ENCODE measurements around the gene SUGP2. TPM values are rescaled to one million over a fixed set of nuclear protein-coding genes. Genes with fewer than 3 reads are reported as not detected.
"Not testable (repeated sequence)": the region's sequence is repeated elsewhere in the genome, so short reads cannot be mapped to it uniquely, and the experiment has no call there.

SUGP2 gene
- polyA plus RNA-seq, 2 donors = 22.8 to 46.7 TPM

DNA sequence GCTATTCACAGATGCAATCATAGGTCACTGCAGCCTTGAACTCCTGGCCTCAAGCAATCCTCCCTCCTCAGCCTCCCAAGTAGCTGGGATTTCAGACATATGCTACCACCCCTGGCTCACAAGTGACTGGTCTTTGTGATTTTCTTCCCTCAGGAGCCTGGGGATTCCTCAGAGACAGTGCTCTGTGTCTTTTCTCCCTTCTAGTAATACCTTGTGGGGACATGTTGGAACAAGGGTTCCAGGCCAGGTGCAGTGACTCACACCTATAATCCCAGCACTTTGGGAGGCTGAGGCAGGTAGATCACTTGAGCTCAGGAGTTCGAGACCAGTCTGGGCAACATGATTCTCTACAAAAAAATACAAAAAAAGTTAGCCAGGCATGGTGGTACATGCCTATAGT is 9.9 kb downstream of the SUGP2 start:
- H3K9me3 ChIP-seq (ENCODE audit: control insufficient read depth in 2 of 2, insufficient read depth in 1 of 2, low read depth in 1 of 2, low read length in 1 of 2); H3K27ac ChIP-seq (ENCODE audit: low read depth in 2 of 2, low read length in 1 of 2); H3K27me3 ChIP-seq (ENCODE audit: control insufficient read depth in 1 of 2, insufficient read depth in 2 of 2, low read length in 2 of 2); H3K4me3 ChIP-seq (ENCODE audit: low read depth in 1 of 2, low read length in 2 of 2); H3K4me1 ChIP-seq (ENCODE audit: control insufficient read depth in 2 of 2, insufficient read depth in 2 of 2, low read length in 1 of 2): not testable (repeated sequence)
- 56 to 76% methylated on average over 1 of the region's 1 CpG for WGBS, 2 donors
- peaks cover 9 to 24% of the 10 kb centered on the region in 2 donors for H3K36me3 ChIP-seq (ENCODE audit: control insufficient read depth in 2 of 2, insufficient read depth in 2 of 2, low read length in 1 of 2)

DNA sequence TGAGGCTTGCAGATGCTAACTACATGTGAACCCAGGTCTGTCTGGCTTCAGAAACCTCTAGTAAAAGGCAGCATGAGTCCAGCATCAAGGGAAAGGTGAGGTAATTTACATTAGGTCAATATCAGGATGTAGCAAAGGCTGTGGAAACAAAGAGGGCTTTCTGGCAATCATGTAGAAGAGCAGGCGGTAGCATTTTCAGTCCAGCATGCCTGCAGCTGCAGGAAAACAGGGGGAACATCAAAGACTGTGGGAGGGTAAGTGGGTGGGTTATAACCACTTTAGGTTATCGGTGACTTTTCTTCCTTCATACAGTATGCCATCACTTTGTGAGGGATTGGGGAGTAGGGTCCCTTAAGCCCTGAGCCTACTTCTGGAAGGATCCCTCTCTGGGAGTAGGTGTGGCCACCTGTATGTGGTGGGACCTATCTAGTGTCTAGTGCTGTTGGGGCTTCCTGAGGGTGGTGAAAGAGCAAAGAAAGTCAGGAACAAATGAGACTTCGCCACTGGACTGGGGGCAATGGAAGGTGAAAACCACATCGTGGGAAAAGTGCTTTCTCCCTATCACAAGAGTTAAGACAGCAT is 10.8 kb downstream of the SUGP2 start:
- Histone ChIP-seq H3K9me3 (ENCODE audit: control insufficient read depth in 2 of 2, insufficient read depth in 1 of 2, low read depth in 1 of 2, low read length in 1 of 2) (no peaks in the 10 kb centered on the region), H3K4me3 (ENCODE audit: low read depth in 1 of 2, low read length in 2 of 2) (no peak overlapping the region), H3K4me1 (ENCODE audit: control insufficient read depth in 2 of 2, insufficient read depth in 2 of 2, low read length in 1 of 2) (no peaks in the 10 kb centered on the region), H3K27me3 (ENCODE audit: control insufficient read depth in 1 of 2, insufficient read depth in 2 of 2, low read length in 2 of 2) (no peaks in the 10 kb centered on the region), H3K27ac (ENCODE audit: low read depth in 2 of 2, low read length in 1 of 2) (no peak overlapping the region), H3K36me3 (ENCODE audit: control insufficient read depth in 2 of 2, insufficient read depth in 2 of 2, low read length in 1 of 2) (peaks cover 9 to 21% of the 10 kb centered on the region in 2 donors)
- WGBS, 2 donors = 77 to 86% methylated on average over 4 of the region's 4 CpGs

DNA sequence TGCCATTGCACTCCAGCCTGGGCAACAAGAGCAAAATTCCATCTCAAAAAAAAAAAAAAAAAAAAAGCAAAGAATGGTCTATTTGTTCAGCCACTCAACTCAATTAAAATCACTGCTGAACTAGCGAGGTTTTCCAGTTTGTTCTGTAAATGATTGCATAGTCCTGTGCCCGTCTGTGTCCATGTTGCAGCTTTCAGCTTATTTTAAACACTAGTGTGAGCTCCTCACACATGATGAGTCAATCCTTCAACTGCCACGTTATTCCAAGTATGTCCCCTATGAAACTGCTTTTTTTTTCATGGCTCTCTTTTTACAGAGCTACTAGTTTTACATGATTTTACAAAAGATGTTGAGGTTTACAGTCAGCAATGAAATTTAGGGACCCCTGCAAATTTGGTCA is 12.2 kb downstream of the SUGP2 start:
- Histone ChIP-seq H3K4me3 (ENCODE audit: low read depth in 1 of 2, low read length in 2 of 2) (no peak overlapping the region), H3K36me3 (ENCODE audit: control insufficient read depth in 2 of 2, insufficient read depth in 2 of 2, low read length in 1 of 2) (peaks cover 9 to 28% of the 10 kb centered on the region in 2 donors), H3K27me3 (ENCODE audit: control insufficient read depth in 1 of 2, insufficient read depth in 2 of 2, low read length in 2 of 2) (no peaks in the 10 kb centered on the region), H3K9me3 (ENCODE audit: control insufficient read depth in 2 of 2, insufficient read depth in 1 of 2, low read depth in 1 of 2, low read length in 1 of 2) (no peaks in the 10 kb centered on the region), H3K4me1 (ENCODE audit: control insufficient read depth in 2 of 2, insufficient read depth in 2 of 2, low read length in 1 of 2) (no peaks in the 10 kb centered on the region), H3K27ac (ENCODE audit: low read depth in 2 of 2, low read length in 1 of 2) (no peak overlapping the region)
- WGBS, 2 donors = 45 to 51% methylated on average over 3 of the region's 3 CpGs

DNA sequence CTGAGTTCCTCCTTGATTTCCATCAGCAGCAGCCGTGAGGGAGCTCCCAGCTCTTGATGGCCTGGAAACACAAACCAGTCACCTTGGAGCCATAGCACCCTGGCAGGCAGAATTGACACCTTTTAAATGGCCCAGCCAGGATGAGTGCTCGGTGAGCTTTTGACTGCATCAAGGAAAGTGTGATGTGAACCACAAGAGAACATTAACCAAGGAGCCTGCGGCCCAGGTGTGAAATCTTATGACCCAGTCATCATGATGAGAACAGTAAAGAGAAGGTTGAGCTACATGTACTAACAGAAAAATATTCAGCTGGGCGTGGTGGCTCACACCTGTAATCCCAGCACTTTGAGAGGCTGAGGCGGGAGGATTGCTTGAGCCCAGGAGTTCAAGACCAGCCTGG is 22.8 kb downstream of the SUGP2 start:
- no peak overlapping the region for H3K27ac ChIP-seq (ENCODE audit: low read depth in 2 of 2, low read length in 1 of 2)
- H3K27me3 ChIP-seq (ENCODE audit: control insufficient read depth in 1 of 2, insufficient read depth in 2 of 2, low read length in 2 of 2) = no peaks in the 10 kb centered on the region
- no peaks in the 10 kb centered on the region for H3K9me3 ChIP-seq (ENCODE audit: control insufficient read depth in 2 of 2, insufficient read depth in 1 of 2, low read depth in 1 of 2, low read length in 1 of 2)
- WGBS, 2 donors = 92 to 94% methylated on average over 5 of the region's 5 CpGs
- H3K36me3 ChIP-seq (ENCODE audit: control insufficient read depth in 2 of 2, insufficient read depth in 2 of 2, low read length in 1 of 2) = peaks cover 11 to 47% of the 10 kb centered on the region in 2 donors
- no peaks in the 10 kb centered on the region for H3K4me1 ChIP-seq (ENCODE audit: control insufficient read depth in 2 of 2, insufficient read depth in 2 of 2, low read length in 1 of 2)
- no peak overlapping the region for H3K4me3 ChIP-seq (ENCODE audit: low read depth in 1 of 2, low read length in 2 of 2)

DNA sequence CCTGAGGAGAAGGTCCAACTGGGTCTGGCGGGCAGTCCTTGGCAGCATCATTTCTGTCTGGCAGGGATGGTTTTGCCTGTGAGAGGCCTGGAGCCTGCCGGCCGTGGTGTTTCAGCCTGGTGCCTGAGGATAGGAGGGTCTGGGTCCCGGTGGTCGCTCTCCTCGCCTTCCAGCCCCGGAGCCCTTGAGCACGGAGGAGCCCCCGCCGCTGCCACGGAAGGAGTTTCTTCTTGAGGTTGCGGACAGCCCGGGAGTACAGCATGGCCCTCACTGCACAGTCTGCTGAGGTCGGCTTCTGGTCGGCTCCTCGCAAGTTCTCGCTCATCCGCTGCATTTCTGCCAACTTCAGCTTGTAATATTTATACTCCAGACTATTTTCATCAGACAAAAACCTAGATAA is 23.4 kb downstream of the SUGP2 start:
- Histone ChIP-seq H3K27me3 (ENCODE audit: control insufficient read depth in 1 of 2, insufficient read depth in 2 of 2, low read length in 2 of 2) (no peaks in the 10 kb centered on the region), H3K9me3 (ENCODE audit: control insufficient read depth in 2 of 2, insufficient read depth in 1 of 2, low read depth in 1 of 2, low read length in 1 of 2) (no peaks in the 10 kb centered on the region), H3K4me3 (ENCODE audit: low read depth in 1 of 2, low read length in 2 of 2) (no peak overlapping the region), H3K36me3 (ENCODE audit: control insufficient read depth in 2 of 2, insufficient read depth in 2 of 2, low read length in 1 of 2) (peaks cover 13 to 48% of the 10 kb centered on the region in 2 donors), H3K27ac (ENCODE audit: low read depth in 2 of 2, low read length in 1 of 2) (no peak overlapping the region), H3K4me1 (ENCODE audit: control insufficient read depth in 2 of 2, insufficient read depth in 2 of 2, low read length in 1 of 2) (no peaks in the 10 kb centered on the region)
- WGBS, 2 donors = 95 to 97% methylated on average over 18 of the region's 18 CpGs

DNA sequence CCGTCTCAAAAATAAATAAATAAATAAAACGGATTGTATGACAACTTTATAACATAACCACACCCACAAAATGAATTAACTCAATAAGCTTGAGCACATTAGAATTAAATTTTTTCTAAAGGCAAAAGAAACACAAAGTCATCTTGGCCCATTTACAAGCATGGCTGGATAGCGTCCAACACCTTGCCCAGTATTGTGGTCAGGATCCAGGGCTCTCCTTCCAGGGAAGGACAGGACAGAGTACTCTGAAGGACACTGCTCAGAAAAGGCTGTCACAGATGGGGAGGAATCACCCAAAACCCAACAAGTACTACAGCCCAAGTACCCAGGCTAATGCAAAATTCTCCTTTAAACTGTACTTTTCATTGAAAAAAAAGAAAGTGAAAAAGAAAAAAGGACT is 27.1 kb downstream of the SUGP2 start:
- no peaks in the 10 kb centered on the region for H3K9me3 ChIP-seq (ENCODE audit: control insufficient read depth in 2 of 2, insufficient read depth in 1 of 2, low read depth in 1 of 2, low read length in 1 of 2)
- no peak overlapping the region for H3K4me3 ChIP-seq (ENCODE audit: low read depth in 1 of 2, low read length in 2 of 2)
- WGBS, 2 donors = 70 to 72% methylated on average over 3 of the region's 3 CpGs
- H3K27me3 ChIP-seq (ENCODE audit: control insufficient read depth in 1 of 2, insufficient read depth in 2 of 2, low read length in 2 of 2) = no peaks in the 10 kb centered on the region
- peaks cover 16 to 54% of the 10 kb centered on the region in 2 donors for H3K36me3 ChIP-seq (ENCODE audit: control insufficient read depth in 2 of 2, insufficient read depth in 2 of 2, low read length in 1 of 2)
- H3K27ac ChIP-seq (ENCODE audit: low read depth in 2 of 2, low read length in 1 of 2) = no peak overlapping the region
- no peaks in the 10 kb centered on the region for H3K4me1 ChIP-seq (ENCODE audit: control insufficient read depth in 2 of 2, insufficient read depth in 2 of 2, low read length in 1 of 2)

DNA sequence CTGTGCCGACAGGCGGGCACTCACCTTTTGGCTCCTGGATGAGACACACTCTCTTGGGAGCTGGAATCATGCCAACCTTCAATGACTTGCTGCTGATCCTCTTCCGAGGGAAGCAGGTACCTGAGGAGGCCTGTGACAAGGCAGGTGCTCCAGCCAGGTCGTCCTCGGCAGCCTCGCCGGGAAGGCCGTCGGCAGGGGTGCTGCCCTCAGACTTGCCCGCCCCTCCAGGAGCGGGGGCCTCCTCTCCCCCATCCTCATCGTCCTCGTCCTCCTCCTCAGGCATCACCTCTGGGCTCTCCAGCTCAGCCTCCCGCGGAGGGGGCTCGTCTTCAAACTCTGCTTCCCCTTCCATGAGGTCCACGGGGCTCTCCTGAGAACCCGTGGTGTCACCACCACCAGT is 29.2 kb downstream of the SUGP2 start:
- H3K4me3 ChIP-seq (ENCODE audit: low read depth in 1 of 2, low read length in 2 of 2) = no peak overlapping the region
- H3K27me3 ChIP-seq (ENCODE audit: control insufficient read depth in 1 of 2, insufficient read depth in 2 of 2, low read length in 2 of 2) = no peaks in the 10 kb centered on the region
- H3K36me3 ChIP-seq (ENCODE audit: control insufficient read depth in 2 of 2, insufficient read depth in 2 of 2, low read length in 1 of 2) = peaks cover 10 to 52% of the 10 kb centered on the region in 2 donors
- H3K4me1 ChIP-seq (ENCODE audit: control insufficient read depth in 2 of 2, insufficient read depth in 2 of 2, low read length in 1 of 2) = peaks cover 0 to 5% of the 10 kb centered on the region in 2 donors
- WGBS, 2 donors = 91 to 93% methylated on average over 18 of the region's 18 CpGs
- H3K27ac ChIP-seq (ENCODE audit: low read depth in 2 of 2, low read length in 1 of 2) = no peak overlapping the region
- no peaks in the 10 kb centered on the region for H3K9me3 ChIP-seq (ENCODE audit: control insufficient read depth in 2 of 2, insufficient read depth in 1 of 2, low read depth in 1 of 2, low read length in 1 of 2)

DNA sequence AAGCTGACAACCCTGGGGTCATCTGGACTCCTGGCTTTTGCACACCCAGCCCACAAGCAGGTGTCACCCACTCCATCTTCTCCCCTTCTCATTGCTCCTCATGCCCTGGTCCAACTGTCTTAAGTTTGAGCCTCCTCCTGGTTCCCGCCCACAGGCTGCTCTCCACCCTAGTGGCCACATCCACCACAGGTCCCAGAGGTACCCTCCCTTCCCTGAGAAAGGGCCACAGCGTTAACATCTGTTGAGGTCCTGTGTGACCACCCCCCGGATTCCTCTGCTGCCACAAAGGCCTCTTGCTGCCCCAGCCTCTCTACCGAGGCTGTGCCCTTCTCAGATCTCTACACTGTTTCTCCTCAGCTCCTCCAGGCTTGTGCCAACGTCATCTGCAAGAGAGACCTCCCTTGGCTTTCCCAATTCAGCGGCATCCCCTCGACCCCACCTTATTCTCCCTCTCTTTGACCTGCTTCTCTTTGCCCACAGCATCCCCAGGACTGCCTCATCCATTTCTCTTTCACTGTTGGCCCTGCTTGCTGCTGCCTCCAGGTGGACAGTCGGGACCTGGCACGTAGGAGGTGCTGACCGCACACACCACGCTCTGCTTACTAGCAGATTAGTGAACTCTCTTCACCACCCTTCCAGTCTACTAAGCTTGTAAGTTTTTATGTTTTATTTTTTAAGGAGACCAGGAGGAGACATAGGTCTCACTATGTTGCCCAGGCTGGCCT is 33.3 kb downstream of the SUGP2 start:
- Histone ChIP-seq H3K9me3 (ENCODE audit: control insufficient read depth in 2 of 2, insufficient read depth in 1 of 2, low read depth in 1 of 2, low read length in 1 of 2) (no peaks in the 10 kb centered on the region), H3K36me3 (ENCODE audit: control insufficient read depth in 2 of 2, insufficient read depth in 2 of 2, low read length in 1 of 2) (peaks cover 3 to 42% of the 10 kb centered on the region in 2 donors)
- 85 to 91% methylated on average over 11 of the region's 11 CpGs for WGBS, 2 donors

DNA sequence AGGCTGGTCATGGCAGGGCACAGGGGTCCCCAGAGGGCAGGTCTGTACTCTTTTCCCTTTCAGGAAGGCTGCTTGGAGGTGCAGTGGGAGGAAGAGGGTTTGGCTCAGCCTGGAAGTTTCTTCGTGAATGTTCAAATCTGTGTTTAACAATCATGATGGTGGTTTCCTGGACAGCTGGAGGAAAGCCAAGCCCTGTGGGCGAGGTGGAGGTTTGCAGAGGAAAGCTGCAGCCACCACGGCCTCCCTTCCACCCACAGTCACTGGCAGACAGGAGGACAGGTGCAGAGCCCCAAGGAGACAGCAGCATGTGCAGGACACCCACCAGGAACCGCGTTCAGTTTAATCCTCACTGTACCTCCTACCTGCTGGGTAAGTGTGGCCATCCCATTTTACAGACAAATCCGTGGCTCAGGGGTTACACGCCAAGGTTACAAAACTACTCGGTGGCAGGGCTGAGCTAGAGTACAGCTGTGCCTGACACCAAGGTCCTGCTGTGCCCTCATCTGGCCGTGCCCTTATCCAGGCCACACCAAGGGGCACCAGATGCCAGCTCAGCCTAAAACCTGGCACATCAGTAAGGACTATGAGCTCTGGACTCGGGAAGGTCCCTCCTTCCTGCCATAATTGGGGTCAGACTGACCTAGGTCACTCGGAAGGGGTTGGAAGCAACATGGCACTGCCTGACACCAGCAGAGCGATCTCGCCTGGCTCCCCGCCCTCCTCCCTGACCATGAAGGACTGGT is 34.1 kb downstream of the SUGP2 start:
- Histone ChIP-seq H3K27me3 (ENCODE audit: control insufficient read depth in 1 of 2, insufficient read depth in 2 of 2, low read length in 2 of 2) (no peaks in the 10 kb centered on the region), H3K36me3 (ENCODE audit: control insufficient read depth in 2 of 2, insufficient read depth in 2 of 2, low read length in 1 of 2) (peaks cover 0 to 39% of the 10 kb centered on the region in 2 donors), H3K27ac (ENCODE audit: low read depth in 2 of 2, low read length in 1 of 2) (no peak overlapping the region), H3K9me3 (ENCODE audit: control insufficient read depth in 2 of 2, insufficient read depth in 1 of 2, low read depth in 1 of 2, low read length in 1 of 2) (no peaks in the 10 kb centered on the region), H3K4me3 (ENCODE audit: low read depth in 1 of 2, low read length in 2 of 2) (no peak overlapping the region), H3K4me1 (ENCODE audit: control insufficient read depth in 2 of 2, insufficient read depth in 2 of 2, low read length in 1 of 2) (peaks cover 0 to 9% of the 10 kb centered on the region in 2 donors)
- 56 to 57% methylated on average over 14 of the region's 14 CpGs for WGBS, 2 donors

More for the DNA sequence above, 33.3 kb downstream of the SUGP2 start:
- Histone ChIP-seq H3K4me1 (ENCODE audit: control insufficient read depth in 2 of 2, insufficient read depth in 2 of 2, low read length in 1 of 2) (peaks cover 0 to 9% of the 10 kb centered on the region in 2 donors), H3K27ac (ENCODE audit: low read depth in 2 of 2, low read length in 1 of 2) (no peak overlapping the region), H3K4me3 (ENCODE audit: low read depth in 1 of 2, low read length in 2 of 2) (no peak overlapping the region), H3K27me3 (ENCODE audit: control insufficient read depth in 1 of 2, insufficient read depth in 2 of 2, low read length in 2 of 2) (no peaks in the 10 kb centered on the region)

Measured in esophagus (tissue), 2 donors.